Suprapubic skin (tissue), 4 donors: Measurements from ENCODE around the gene CNTNAP4. TPM values are rescaled to one million over a fixed set of nuclear protein-coding genes. Genes with fewer than 3 reads are reported as not detected.

Experiments used
- DNase-seq, 2 donors: peaks; one replicate each; pipeline ENCODE4 v3.0.0-alpha.2; 2019; ENCODE audit warnings: low spot score in 2 of 2
- H3K27ac ChIP-seq: fragments of 200-600 bp; sonication (generic); one replicate; pipeline ENCODE4 v1.5.1; 2019
- H3K27me3 ChIP-seq: fragments of 200-600 bp; sonication (generic); one replicate; pipeline ENCODE4 v1.5.1; 2019
- H3K36me3 ChIP-seq: fragments of 200-600 bp; sonication (generic); one replicate; pipeline ENCODE4 v1.5.1; 2019
- H3K4me1 ChIP-seq: fragments of 200-600 bp; sonication (generic); one replicate; pipeline ENCODE4 v1.5.1; 2019
- H3K4me3 ChIP-seq: fragments of 200-600 bp; sonication (generic); one replicate; pipeline ENCODE4 v1.5.1; 2019; ENCODE audit warnings: mild to moderate bottlenecking
- H3K9me3 ChIP-seq: fragments of 200-600 bp; sonication (generic); one replicate; pipeline ENCODE4 v1.5.1; 2019
- EP300 ChIP-seq: sonication (generic); formaldehyde crosslinking; IDR thresholded peaks from one replicate; pipeline ENCODE4 v1.6.1; 2017; ENCODE audit warnings: antibody characterized with exemption
- POLR2A ChIP-seq, 2 donors: fragments of 450-650 bp; IDR thresholded peaks; one replicate each; pipeline ENCODE4 v1.6.1; 2017; ENCODE audit warnings: antibody characterized with exemption in 2 of 2, mild to moderate bottlenecking in 2 of 2, moderate library complexity in 2 of 2
- POLR2AphosphoS5 ChIP-seq, 3 donors: sonication (generic); formaldehyde crosslinking; IDR thresholded peaks; one replicate each; pipeline ENCODE4 v1.6.1; 2017; ENCODE audit warnings: antibody characterized with exemption in 3 of 3
- WGBS: methylation state at CpG from one replicate; pipeline ENCODE4 v1.1.5; 2018; 5-methylcytosine and 5-hydroxymethylcytosine counted together
- total RNA-seq, 4 donors: library from RNA; depleted of rRNA; stranded (reverse); fragments of >200 nt; gene quantifications; one replicate each; pipeline ENCODE4 v1.1.0, GENCODE V29; 2016
- TF ChIP-seq, protein P1 (sequence below), 2 donors: fragments of 200-600 bp in 1 of 2; fragments of 450-650 bp in 1 of 2; sonication (generic) in 1 of 2; IDR thresholded peaks; one replicate each; pipeline ENCODE4 v1.5.1; 2016 to 2019; ENCODE audit warnings: antibody characterized with exemption in 2 of 2, mild to moderate bottlenecking in 1 of 2, moderate library complexity in 1 of 2

Gene CNTNAP4
- total RNA-seq, 4 donors from 2014 or later: not detected

DNA sequence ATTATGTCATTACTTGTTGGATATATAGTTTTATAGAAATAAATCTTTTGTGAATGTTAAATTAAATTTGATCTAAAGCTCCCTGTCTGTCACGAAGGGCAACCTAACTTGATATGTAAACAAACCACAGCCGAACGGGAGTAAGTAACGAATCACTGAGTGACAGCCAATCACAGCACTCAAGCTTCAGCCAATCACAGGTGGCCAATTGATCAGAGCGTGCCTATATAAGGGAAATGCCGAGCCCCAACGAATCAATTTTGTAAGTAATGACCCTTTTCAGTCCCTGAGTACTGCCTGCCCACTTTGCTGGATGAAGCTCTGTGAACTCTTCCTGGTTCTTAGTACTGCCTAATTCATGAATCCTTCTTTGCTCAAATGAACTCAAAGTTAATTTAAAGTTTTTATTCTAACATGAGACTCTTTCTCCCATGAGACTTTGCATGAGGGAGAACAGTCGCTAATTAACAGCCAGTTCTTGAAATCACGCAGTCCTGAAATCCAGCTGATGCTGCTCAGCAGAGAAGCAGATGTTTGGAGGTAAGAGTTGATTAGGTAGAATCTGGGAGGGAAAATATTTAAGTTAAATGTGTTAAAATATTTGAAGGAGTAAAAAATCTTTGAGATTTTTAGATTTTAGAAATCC is 302.2 kb downstream of the CNTNAP4 start:
- H3K27ac ChIP-seq: no peak overlapping the region
- no peaks in the 10 kb centered on the region for H3K27me3 ChIP-seq
- H3K4me1 ChIP-seq: no peaks in the 10 kb centered on the region
- H3K36me3 ChIP-seq: no peaks in the 10 kb centered on the region
- H3K9me3 ChIP-seq: no peaks in the 10 kb centered on the region
- TF ChIP-seq EP300 (no peak), POLR2AphosphoS5 (IDR thresholded peaks at IDR 0.05) (no peak), POLR2A (IDR thresholded peaks at IDR 0.05) (no peak)
- TF ChIP-seq, protein P1, sequence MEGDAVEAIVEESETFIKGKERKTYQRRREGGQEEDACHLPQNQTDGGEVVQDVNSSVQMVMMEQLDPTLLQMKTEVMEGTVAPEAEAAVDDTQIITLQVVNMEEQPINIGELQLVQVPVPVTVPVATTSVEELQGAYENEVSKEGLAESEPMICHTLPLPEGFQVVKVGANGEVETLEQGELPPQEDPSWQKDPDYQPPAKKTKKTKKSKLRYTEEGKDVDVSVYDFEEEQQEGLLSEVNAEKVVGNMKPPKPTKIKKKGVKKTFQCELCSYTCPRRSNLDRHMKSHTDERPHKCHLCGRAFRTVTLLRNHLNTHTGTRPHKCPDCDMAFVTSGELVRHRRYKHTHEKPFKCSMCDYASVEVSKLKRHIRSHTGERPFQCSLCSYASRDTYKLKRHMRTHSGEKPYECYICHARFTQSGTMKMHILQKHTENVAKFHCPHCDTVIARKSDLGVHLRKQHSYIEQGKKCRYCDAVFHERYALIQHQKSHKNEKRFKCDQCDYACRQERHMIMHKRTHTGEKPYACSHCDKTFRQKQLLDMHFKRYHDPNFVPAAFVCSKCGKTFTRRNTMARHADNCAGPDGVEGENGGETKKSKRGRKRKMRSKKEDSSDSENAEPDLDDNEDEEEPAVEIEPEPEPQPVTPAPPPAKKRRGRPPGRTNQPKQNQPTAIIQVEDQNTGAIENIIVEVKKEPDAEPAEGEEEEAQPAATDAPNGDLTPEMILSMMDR (IDR thresholded peaks at IDR 0.05): no peak
- no peak overlapping the region for H3K4me3 ChIP-seq
- no peak for DNase-seq
- WGBS: 79% methylated on average over 9 of the region's 9 CpGs

DNA sequence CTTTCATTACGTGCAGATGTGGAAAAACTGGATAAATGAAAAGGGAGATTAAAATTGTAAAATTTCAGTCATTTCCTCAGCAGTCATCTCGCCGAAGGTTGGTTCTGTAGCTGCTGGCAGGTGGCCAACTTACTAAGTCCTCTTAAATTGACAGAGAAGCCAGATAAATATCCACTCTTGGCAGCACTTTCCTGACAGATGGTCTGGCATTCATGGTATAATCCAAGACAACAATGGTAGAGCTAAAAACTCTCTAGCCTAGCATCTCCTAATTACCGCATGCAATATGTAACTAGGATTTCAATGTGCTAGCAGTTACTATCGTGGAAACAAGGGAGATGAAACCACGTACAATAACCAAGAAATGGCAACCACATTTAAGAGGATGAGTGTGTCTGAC is 306.3 kb downstream of the CNTNAP4 start:
- no peak overlapping the region for H3K27ac ChIP-seq
- TF ChIP-seq POLR2AphosphoS5 (IDR thresholded peaks at IDR 0.05) (no peak), EP300 (no peak), POLR2A (IDR thresholded peaks at IDR 0.05) (no peak)
- TF ChIP-seq, protein P1 (IDR thresholded peaks at IDR 0.05): no peak
- no peak for DNase-seq
- no peaks in the 10 kb centered on the region for H3K4me1 ChIP-seq
- no peak overlapping the region for H3K4me3 ChIP-seq
- 21% methylated on average over 6 of the region's 6 CpGs for WGBS
- H3K9me3 ChIP-seq: no peaks in the 10 kb centered on the region
- no peaks in the 10 kb centered on the region for H3K36me3 ChIP-seq
- no peaks in the 10 kb centered on the region for H3K27me3 ChIP-seq

DNA sequence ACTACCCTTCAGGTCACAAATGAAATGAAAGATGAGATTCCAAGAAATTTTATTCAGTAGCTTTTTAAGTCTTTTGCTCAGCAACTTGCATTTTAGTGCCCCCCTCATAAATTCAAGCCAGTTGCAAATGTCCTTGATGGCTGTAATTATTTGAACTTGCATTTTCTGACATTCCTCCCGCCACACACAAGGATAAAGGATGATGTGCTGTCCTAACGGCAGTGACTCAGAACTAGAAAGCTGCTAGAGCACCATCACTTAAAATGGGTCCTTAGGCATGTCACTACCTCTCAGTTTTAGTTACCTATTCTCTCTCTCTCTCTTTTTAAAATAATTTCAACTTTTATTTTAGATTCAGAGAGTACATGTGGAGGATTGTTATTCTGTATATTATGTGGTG is 306.7 kb downstream of the CNTNAP4 start:
- Histone ChIP-seq H3K36me3 (no peaks in the 10 kb centered on the region), H3K9me3 (no peaks in the 10 kb centered on the region), H3K27ac (no peak overlapping the region), H3K4me1 (no peaks in the 10 kb centered on the region), H3K27me3 (no peaks in the 10 kb centered on the region), H3K4me3 (no peak overlapping the region)
- TF ChIP-seq, protein P1 (IDR thresholded peaks at IDR 0.05): no peak
- TF ChIP-seq POLR2A (IDR thresholded peaks at IDR 0.05) (no peak), POLR2AphosphoS5 (IDR thresholded peaks at IDR 0.05) (no peak), EP300 (no peak)
- DNase-seq: no peak
- WGBS: 57% methylated on average over 2 of the region's 2 CpGs

DNA sequence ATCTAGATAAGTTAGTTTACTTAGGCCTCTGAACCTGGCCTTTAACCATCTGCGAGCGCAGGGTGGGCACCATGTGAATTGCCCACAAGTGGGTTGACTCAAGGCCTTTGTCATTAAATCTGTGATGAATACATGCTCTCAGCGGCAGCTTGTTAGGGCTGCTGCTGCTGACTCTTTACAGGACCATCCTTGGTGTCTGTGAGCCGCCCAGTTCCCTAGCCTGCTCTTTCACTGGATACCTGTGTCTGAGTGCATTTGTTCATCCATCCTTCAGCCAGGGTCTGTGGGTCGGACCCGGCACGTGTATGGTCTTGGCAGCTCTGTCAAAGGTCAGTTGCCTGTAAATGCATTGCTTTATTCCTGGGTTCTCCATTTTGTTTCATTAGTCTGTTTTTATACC is 321.3 kb downstream of the CNTNAP4 start:
- WGBS: 87% methylated on average over 7 of the region's 7 CpGs
- Histone ChIP-seq H3K27me3 (no peaks in the 10 kb centered on the region), H3K27ac (no peak overlapping the region), H3K4me3 (no peak overlapping the region), H3K36me3 (no peaks in the 10 kb centered on the region), H3K4me1 (peaks cover 4% of the 10 kb centered on the region), H3K9me3 (no peaks in the 10 kb centered on the region)
- TF ChIP-seq POLR2A (IDR thresholded peaks at IDR 0.05): no peak
- no peak for DNase-seq

DNA sequence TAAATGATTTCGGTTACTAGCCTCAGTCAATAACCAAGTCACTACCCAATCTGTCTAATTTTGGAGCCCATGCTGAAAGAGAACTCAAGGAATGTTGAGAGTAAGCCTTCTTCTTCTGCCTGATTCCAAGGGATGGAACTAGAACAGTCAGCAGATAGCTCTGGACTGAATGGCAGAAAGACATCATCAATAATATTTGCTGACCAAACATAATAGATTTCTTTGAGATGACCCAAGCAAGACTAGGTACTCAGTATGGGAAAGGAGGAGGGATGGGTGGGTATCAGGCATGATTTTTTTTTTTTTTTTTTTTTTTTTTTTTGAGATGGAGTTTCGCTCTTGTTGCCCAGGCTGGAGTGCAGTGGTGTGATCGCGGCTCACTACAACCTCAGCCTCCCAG is 330.1 kb downstream of the CNTNAP4 start:
- no peak overlapping the region for H3K4me3 ChIP-seq
- no peak for TF ChIP-seq EP300
- TF ChIP-seq, protein P1 (IDR thresholded peaks at IDR 0.05): no peak
- TF ChIP-seq POLR2AphosphoS5 (IDR thresholded peaks at IDR 0.05): no peak
- no peak for TF ChIP-seq POLR2A (IDR thresholded peaks at IDR 0.05)
- no peaks in the 10 kb centered on the region for H3K27me3 ChIP-seq
- no peak for DNase-seq
- 93% methylated on average over 4 of the region's 4 CpGs for WGBS
- no peaks in the 10 kb centered on the region for H3K4me1 ChIP-seq
- H3K36me3 ChIP-seq: no peaks in the 10 kb centered on the region
- no peak overlapping the region for H3K27ac ChIP-seq
- no peaks in the 10 kb centered on the region for H3K9me3 ChIP-seq
